Endothelial cell of umbilical vein (primary cell): ENCODE results near the gene MAML1. TPM values are rescaled to one million over a fixed set of nuclear protein-coding genes. Genes with fewer than 3 reads are reported as not detected.

Experiments
- BruUV-seq: library from RNA; stranded (reverse); fragments of 400-500 nt; replicated peaks from 2 replicates; lab custom pipeline; 2021; lab: Mats Ljungman, UMichigan
- CTCF ChIA-PET: fragments of 300-600, 350-600 bp; sonication (Branson Sonifier 250); formaldehyde crosslinking; loops from one replicate; lab custom pipeline; 2021; ENCODE audit warnings: antibody characterized with exemption, inconsistent platforms; lab: Charles Lee
- POLR2A ChIA-PET: fragments of 300-600, 350-600 bp; sonication (Branson Sonifier 250); formaldehyde crosslinking; loops from one replicate; lab custom pipeline; 2021; ENCODE audit warnings: antibody characterized with exemption, inconsistent platforms; lab: Charles Lee
- DNase-seq: peaks from one replicate; pipeline ENCODE4 v3.0.0-alpha.2; 2011; ENCODE audit warnings: low read depth, low spot score
- FAIRE-seq: peaks from 2 replicates; lab custom pipeline; 2011; peaks lifted over from hg19 to GRCh38; lab: Jason Lieb, UNC
- H2AFZ ChIP-seq: 2 replicates; pipeline ENCODE4 v1.6.0; 2012; ENCODE audit warnings: low read depth, low read length, control low read depth, inconsistent platforms
- H3K27ac ChIP-seq: 2 replicates; pipeline ENCODE4 v1.5.1; 2011; ENCODE audit warnings: low read depth, mild to moderate bottlenecking, control low read depth, low read length, moderate library complexity; ENCODE audit not compliant: insufficient read depth
- H3K27me3 ChIP-seq, 2 experiments: 2 replicates each; pipeline versions ENCODE4 v1.6.0 to v1.6.1; 2011; ENCODE audit warnings: low read length in 2 of 2, mixed read lengths in 1 of 2; ENCODE audit not compliant: control insufficient read depth in 2 of 2, insufficient read depth in 2 of 2
- H3K36me3 ChIP-seq, 2 experiments: 2 replicates in 1 of 2; 3 replicates in 1 of 2; pipeline ENCODE4 v1.5.1; 2011; ENCODE audit warnings: low read length in 2 of 2, mild to moderate bottlenecking in 1 of 2, moderate library complexity in 1 of 2; ENCODE audit not compliant: control insufficient read depth in 2 of 2, insufficient read depth in 2 of 2; ENCODE audit errors: extremely low read depth in 1 of 2
- H3K4me1 ChIP-seq: 3 replicates; pipeline ENCODE4 v1.5.1; 2011; ENCODE audit warnings: mild to moderate bottlenecking, low read length; ENCODE audit not compliant: control insufficient read depth, insufficient read depth; ENCODE audit errors: extremely low read depth
- H3K4me2 ChIP-seq: 2 replicates; pipeline ENCODE4 v1.6.1; 2011; ENCODE audit warnings: low read length, control low read depth, mixed read lengths; ENCODE audit not compliant: insufficient read depth
- H3K4me3 ChIP-seq, 3 experiments: fragments of 200-600 bp in 1 of 3; sonication (generic), shearing (Covaris generic) in 1 of 3; replicated peaks in 1 of 3; 2 replicates each; pipeline ENCODE4 v1.5.1; 2011 to 2016; ENCODE audit warnings: control low read depth in 3 of 3, low read length in 3 of 3, mild to moderate bottlenecking in 2 of 3, inconsistent platforms in 1 of 3, low read depth in 1 of 3, moderate library complexity in 1 of 3; ENCODE audit not compliant: insufficient read depth in 1 of 3
- H3K79me2 ChIP-seq: 2 replicates; pipeline ENCODE4 v1.6.0; 2012; ENCODE audit warnings: low read length, inconsistent platforms; ENCODE audit not compliant: control insufficient read depth, insufficient read depth
- H3K9ac ChIP-seq: replicated peaks from 2 replicates; pipeline ENCODE3; 2011; ENCODE audit warnings: low read length, control low read depth; ENCODE audit not compliant: insufficient read depth; ENCODE audit errors: extremely low read depth
- H3K9me1 ChIP-seq: replicated peaks from 3 replicates; pipeline ENCODE4 v1.6.0; 2011; ENCODE audit warnings: mild to moderate bottlenecking, low read length; ENCODE audit not compliant: control insufficient read depth, insufficient read depth; ENCODE audit errors: extremely low read depth
- H3K9me3 ChIP-seq: replicated peaks from 2 replicates; pipeline ENCODE4 v1.5.1; 2012; ENCODE audit warnings: low read length, inconsistent platforms; ENCODE audit not compliant: control insufficient read depth, insufficient read depth
- H4K20me1 ChIP-seq: replicated peaks from 2 replicates; pipeline ENCODE3; 2011; ENCODE audit warnings: mild to moderate bottlenecking, low read length; ENCODE audit not compliant: control insufficient read depth, insufficient read depth; ENCODE audit errors: extremely low read depth
- CTCF ChIP-seq, 2 donors: IDR thresholded peaks; 1 replicate in 1 of 2; 2 replicates in 1 of 2; pipeline ENCODE4 v1.5.1; 2011; ENCODE audit warnings: low read length in 2 of 2, mild to moderate bottlenecking in 2 of 2, moderate library complexity in 2 of 2, control low read depth in 1 of 2, inconsistent platforms in 1 of 2, low read depth in 1 of 2; ENCODE audit not compliant: insufficient read depth in 1 of 2; ENCODE audit errors: extremely low read depth in 1 of 2
- EZH2 ChIP-seq: IDR thresholded peaks from 2 replicates; pipeline ENCODE4 v1.6.1; 2012; ENCODE audit warnings: borderline replicate concordance, low read depth, mild to moderate bottlenecking, moderate library complexity, low read length, inconsistent platforms; ENCODE audit not compliant: severe bottlenecking
- FOS ChIP-seq: IDR thresholded peaks from 2 replicates; pipeline ENCODE4 v1.6.1; 2011; ENCODE audit warnings: mild to moderate bottlenecking, low read length, moderate library complexity, borderline replicate concordance; ENCODE audit not compliant: insufficient read depth
- GATA2 ChIP-seq: IDR thresholded peaks from 2 replicates; pipeline ENCODE4 v1.7.0; 2011; ENCODE audit warnings: low read depth, mild to moderate bottlenecking, moderate library complexity, mixed read lengths, low read length; ENCODE audit not compliant: insufficient read length, insufficient read depth
- JUN ChIP-seq: IDR thresholded peaks from 2 replicates; pipeline ENCODE4 v1.6.1; 2011; ENCODE audit warnings: borderline replicate concordance, low read depth; ENCODE audit not compliant: insufficient read length, insufficient read depth
- MYC ChIP-seq: IDR thresholded peaks from one replicate; pipeline ENCODE4 v1.6.1; 2011; ENCODE audit warnings: mild to moderate bottlenecking, low read depth, low read length
- POLR2A ChIP-seq: IDR thresholded peaks from 2 replicates; pipeline ENCODE4 v1.6.1; 2012; ENCODE audit warnings: low read depth, mild to moderate bottlenecking, control low read depth, low read length
- POLR2AphosphoS5 ChIP-seq: IDR thresholded peaks from 2 replicates; pipeline ENCODE4 v1.6.1; 2012; ENCODE audit warnings: low read depth, mild to moderate bottlenecking, control low read depth, low read length, moderate library complexity; ENCODE audit not compliant: insufficient read depth
- dilution Hi-C: fragments of 300-500 bp; cut with MboI; formaldehyde crosslinking; loops from one replicate; pipeline ENCODE4 v1.15.0; 2019; ENCODE audit warnings: low sequenced_read_pairs; ENCODE audit not compliant: extremely low pct_ligation_motif_present
- intact Hi-C: fragments of 100-400 bp; cut with micrococcal nuclease; formaldehyde crosslinking; loops from one replicate; pipeline ENCODE4 v1.10.0; 2022
- polyA plus RNA-seq, 4 experiments: library from polyadenylated mRNA; depleted of rRNA in 3 of 4; stranded (reverse) in 3 of 4; unstranded in 1 of 4; fragments of >200 nt; gene quantifications; 2 replicates each; pipeline versions ENCODE4 v1.2.1 to v1.2.3, GENCODE V29; 2011 to 2012; ENCODE audit warnings: missing spikeins in 1 of 4
- total RNA-seq: library from RNA; stranded (reverse); gene quantifications from 2 replicates; pipeline ENCODE4 v1.2.3, GENCODE V29; 2021
- TF ChIP-seq, protein P1 (sequence below): IDR thresholded peaks from 2 replicates; pipeline ENCODE4 v1.6.1; 2011; ENCODE audit not compliant: insufficient read depth, insufficient read length

The MAML1 gene
- total and polyA plus RNA-seq, 2 donors (not counting 3 experiments of a cell fraction or from before 2014, with no cell fraction given) = 12.4 to 29.0 TPM

DNA sequence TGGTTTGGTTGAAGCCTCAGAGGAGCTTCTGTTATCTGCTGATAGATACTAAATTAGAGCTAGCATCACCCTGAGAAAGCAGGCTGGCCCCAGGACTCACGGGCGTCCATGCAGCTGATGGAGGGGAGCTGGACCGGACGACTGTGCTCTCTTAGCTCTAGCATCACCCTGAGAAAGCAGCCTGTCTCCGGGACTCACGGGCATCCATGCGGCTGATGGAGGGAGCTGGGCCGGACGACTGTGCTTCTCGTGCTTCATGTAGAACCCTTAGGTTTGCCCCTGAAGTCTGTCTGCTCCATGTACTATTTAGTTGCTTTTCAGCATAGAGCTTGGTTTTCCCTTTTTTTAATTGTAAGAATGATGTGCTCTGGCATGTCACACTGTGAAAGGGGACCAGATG lies 44.8 kb downstream of the MAML1 start:
- Histone ChIP-seq H3K4me2 (no peak overlapping the region), H2AFZ (no peak overlapping the region), H4K20me1 (no peaks in the 10 kb centered on the region), H3K36me3 (peaks cover 3 to 26% of the 10 kb centered on the region in 2 experiments), H3K9me1 (no peaks in the 10 kb centered on the region), H3K9ac (no peak overlapping the region), H3K4me3 (no peak overlapping the region), H3K79me2 (no peaks in the 10 kb centered on the region), H3K27me3 (no peaks in the 10 kb centered on the region), H3K4me1 (peaks cover 14% of the 10 kb centered on the region), H3K27ac (no peak overlapping the region), H3K9me3 (no peaks in the 10 kb centered on the region)
- ChIA-PET POLR2A (no interaction called here), CTCF (interaction anchor here (0.6 to 4.8 kb wide), 10 partner anchors 8 to 24 kb away, joined by 3 to 22 read pairs (median 3); no protein-coding TSS in a partner anchor)
- BruUV-seq = no TSS peak
- FAIRE-seq (no peak), DNase-seq (no peak)
- dilution Hi-C loops = no loop called here
- TF ChIP-seq JUN = no peak
- TF ChIP-seq CTCF (IDR thresholded peaks at IDR 0.05; ENCODE audit: extremely low read depth in 1 of 2, insufficient read depth in 1 of 2, low read depth in 1 of 2, low read length in 2 of 2) = no peak
- no peak for TF ChIP-seq POLR2A
- TF ChIP-seq EZH2 = no peak
- no peak for TF ChIP-seq FOS
- no peak for TF ChIP-seq GATA2
- no peak for TF ChIP-seq MYC
- TF ChIP-seq POLR2AphosphoS5 = no peak
- TF ChIP-seq, protein P1, sequence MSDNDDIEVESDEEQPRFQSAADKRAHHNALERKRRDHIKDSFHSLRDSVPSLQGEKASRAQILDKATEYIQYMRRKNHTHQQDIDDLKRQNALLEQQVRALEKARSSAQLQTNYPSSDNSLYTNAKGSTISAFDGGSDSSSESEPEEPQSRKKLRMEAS = no peak
- intact Hi-C loops = no loop called here
